Spleen (tissue), 11 donors: Measurements from ENCODE around the gene GGPS1. TPM values are rescaled to one million over a fixed set of nuclear protein-coding genes. Genes with fewer than 3 reads are reported as not detected.
A peak's percentile ranks its signal among the peaks of the same experiment; 100 is the strongest.

Experiments
- DNase-seq: peaks from one replicate; pipeline ENCODE4 v3.0.0-alpha.2; 2020
- H3K27ac ChIP-seq, 8 donors: fragments of 200-600 bp; sonication (generic) in 7 of 8; 1 replicate in 4 of 8; 2 replicates in 4 of 8; pipeline versions ENCODE4 v1.5.0 to v1.8.0; 2016 to 2021; ENCODE audit warnings: inconsistent platforms in 4 of 8, mild to moderate bottlenecking in 4 of 8, moderate library complexity in 1 of 8
- H3K27me3 ChIP-seq, 7 donors: fragments of 200-600 bp; sonication (generic) in 6 of 7; replicated peaks in 1 of 7; 1 replicate in 4 of 7; 2 replicates in 3 of 7; pipeline versions ENCODE4 v1.5.0 to v1.8.0; 2016 to 2021; ENCODE audit warnings: inconsistent platforms in 3 of 7, mild to moderate bottlenecking in 1 of 7
- H3K36me3 ChIP-seq, 6 donors: fragments of 200-600 bp; sonication (generic) in 5 of 6; 1 replicate in 4 of 6; 2 replicates in 2 of 6; pipeline versions ENCODE4 v1.5.0 to v1.8.0; 2016 to 2021; ENCODE audit warnings: inconsistent platforms in 2 of 6
- H3K4me1 ChIP-seq, 6 donors: fragments of 200-600 bp; sonication (generic) in 5 of 6; 1 replicate in 3 of 6; 2 replicates in 3 of 6; pipeline versions ENCODE4 v1.5.0 to v1.8.0; 2016 to 2021; ENCODE audit warnings: inconsistent platforms in 3 of 6
- H3K4me3 ChIP-seq, 8 donors: fragments of 200-600 bp; sonication (generic) in 7 of 8; 1 replicate in 4 of 8; 2 replicates in 4 of 8; pipeline versions ENCODE4 v1.5.0 to v1.8.0; 2016 to 2021; ENCODE audit warnings: inconsistent platforms in 4 of 8, mild to moderate bottlenecking in 4 of 8, moderate library complexity in 2 of 8
- H3K9me3 ChIP-seq, 8 donors: fragments of 200-600 bp; sonication (generic) in 7 of 8; 1 replicate in 4 of 8; 2 replicates in 4 of 8; pipeline versions ENCODE4 v1.5.0 to v1.8.0; 2016 to 2021; ENCODE audit warnings: inconsistent platforms in 4 of 8
- POLR2A ChIP-seq, 3 donors: fragments of 450-650 bp; IDR thresholded peaks; one replicate each; pipeline ENCODE4 v1.5.1; 2017; ENCODE audit warnings: antibody characterized with exemption in 3 of 3, mild to moderate bottlenecking in 1 of 3
- POLR2AphosphoS5 ChIP-seq, 3 donors: sonication (generic); formaldehyde crosslinking; IDR thresholded peaks; one replicate each; pipeline ENCODE4 v1.5.1; 2017; ENCODE audit warnings: antibody characterized with exemption in 3 of 3
- WGBS, 5 donors: extraction: QIAGEN DNeasy Blood & Tissue Kit in 3 of 5; methylation state at CpG; one replicate each; pipeline versions ENCODE4 v1.1.5 to v1.1.7; 2013 to 2018; 5-methylcytosine and 5-hydroxymethylcytosine counted together
- intact Hi-C: fragments of 100-400 bp; cut with DNase I; formaldehyde crosslinking; loops from one replicate; pipeline ENCODE4 v1.15.0; 2023; ENCODE audit warnings: low total_unique reads
- polyA plus RNA-seq, 3 donors: library from polyadenylated mRNA; stranded (reverse); fragments of 200-250 nt; gene quantifications; one replicate each; pipeline ENCODE4 v1.2.1, GENCODE V29; 2013
- total RNA-seq, 7 donors: library from RNA; depleted of rRNA in 3 of 7; stranded (reverse); fragments of >200 nt in 3 of 7; fragmentation: NEBNext Ultra II Directional in 4 of 7; extraction: Animal tissue kit (Norgen Biotek cat#: 25700) in 4 of 7; gene quantifications; one replicate each; pipeline versions ENCODE4 v1.1.0 to v1.2.1, GENCODE V29; 2016 to 2021
- TF ChIP-seq, protein P1 (sequence below), 11 experiments: fragments of 200-600 bp in 7 of 11; fragments of 450-650 bp in 4 of 11; sonication (generic) in 4 of 11; IDR thresholded peaks in 8 of 11; conservative IDR thresholded peaks in 3 of 11; 1 replicate in 7 of 11; 2 replicates in 4 of 11; pipeline versions ENCODE4 v1.4.0 to v1.8.0; 2016 to 2021; ENCODE audit warnings: antibody characterized with exemption in 11 of 11, inconsistent platforms in 4 of 11, mild to moderate bottlenecking in 1 of 11
- donor health status: healthy with polysubstance abuse.
- donor health status: DM: no; HTN: no; CAD: no; lungs with moderate emphysema.
- donor health status: DM: no; HTN: no; CAD: no.
- donor health status: Bipolar disorder and iron deficiency.
- donor health status: healthy.
- donor health status: DM: no; HTN: no; CAD: no.
- donor health status: DM: yes; HTN: yes; CAD: no.

Gene GGPS1
- total and polyA plus RNA-seq, 10 donors: 23.6 to 34.9 (median 25.8) TPM

DNA sequence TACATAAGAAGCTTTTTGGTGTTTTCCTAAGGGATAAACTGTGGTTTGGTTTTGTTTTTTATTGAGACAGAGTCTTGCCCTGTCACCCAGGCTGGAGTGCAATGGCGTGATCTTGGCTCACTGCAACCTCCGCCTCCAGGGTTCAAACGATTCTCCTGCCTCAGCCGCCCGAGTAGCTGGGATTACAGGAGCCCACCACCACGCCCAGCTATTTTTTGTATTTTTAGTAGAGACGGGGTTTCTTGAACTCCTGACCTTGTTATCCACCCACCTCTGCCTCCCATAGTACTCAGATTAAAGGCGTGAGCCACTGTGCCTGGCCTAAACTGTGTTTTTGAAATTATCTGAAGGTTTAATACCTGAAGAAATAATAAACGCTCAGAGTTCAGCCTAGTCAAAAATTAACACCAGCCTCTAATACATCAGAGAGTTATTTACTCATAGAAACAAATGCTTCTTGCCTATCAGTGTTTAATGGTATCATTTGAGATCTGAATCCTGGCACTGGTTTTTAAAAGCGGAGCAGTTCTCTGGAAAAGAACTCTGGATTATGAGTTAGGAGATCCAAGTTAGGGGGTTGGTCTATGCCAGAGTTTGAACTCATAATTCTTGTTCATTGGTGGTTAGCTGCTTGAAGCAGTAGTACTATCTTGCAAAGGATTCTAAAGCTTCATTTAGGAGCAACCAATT lies 29.1 kb upstream of the GGPS1 start:
- no peak overlapping the region for H3K4me3 ChIP-seq
- H3K4me1 ChIP-seq: peaks cover 12 to 97% (median 68%) of the 10 kb centered on the region in 6 donors
- peaks cover 0 to 20% (median 10%) of the 10 kb centered on the region in 8 donors for H3K9me3 ChIP-seq
- intact Hi-C loops: no loop called here
- no peak for DNase-seq
- no peaks in the 10 kb centered on the region for H3K36me3 ChIP-seq
- WGBS, 5 donors: 81 to 86% (median 83%) methylated on average over 10 of the region's 10 CpGs
- H3K27me3 ChIP-seq: no peaks in the 10 kb centered on the region
- H3K27ac ChIP-seq: peak overlapping the region in 4 of 8 donors; percentile 25 to 51 (median 38)
- TF ChIP-seq, protein P1, sequence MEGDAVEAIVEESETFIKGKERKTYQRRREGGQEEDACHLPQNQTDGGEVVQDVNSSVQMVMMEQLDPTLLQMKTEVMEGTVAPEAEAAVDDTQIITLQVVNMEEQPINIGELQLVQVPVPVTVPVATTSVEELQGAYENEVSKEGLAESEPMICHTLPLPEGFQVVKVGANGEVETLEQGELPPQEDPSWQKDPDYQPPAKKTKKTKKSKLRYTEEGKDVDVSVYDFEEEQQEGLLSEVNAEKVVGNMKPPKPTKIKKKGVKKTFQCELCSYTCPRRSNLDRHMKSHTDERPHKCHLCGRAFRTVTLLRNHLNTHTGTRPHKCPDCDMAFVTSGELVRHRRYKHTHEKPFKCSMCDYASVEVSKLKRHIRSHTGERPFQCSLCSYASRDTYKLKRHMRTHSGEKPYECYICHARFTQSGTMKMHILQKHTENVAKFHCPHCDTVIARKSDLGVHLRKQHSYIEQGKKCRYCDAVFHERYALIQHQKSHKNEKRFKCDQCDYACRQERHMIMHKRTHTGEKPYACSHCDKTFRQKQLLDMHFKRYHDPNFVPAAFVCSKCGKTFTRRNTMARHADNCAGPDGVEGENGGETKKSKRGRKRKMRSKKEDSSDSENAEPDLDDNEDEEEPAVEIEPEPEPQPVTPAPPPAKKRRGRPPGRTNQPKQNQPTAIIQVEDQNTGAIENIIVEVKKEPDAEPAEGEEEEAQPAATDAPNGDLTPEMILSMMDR (IDR thresholded peaks at IDR 0.05 in 8 of 11, conservative IDR thresholded peaks at IDR 0.05 in 3 of 11): no peak
- no peak for TF ChIP-seq POLR2AphosphoS5 (IDR thresholded peaks at IDR 0.05)
- no peak for TF ChIP-seq POLR2A (IDR thresholded peaks at IDR 0.05)

DNA sequence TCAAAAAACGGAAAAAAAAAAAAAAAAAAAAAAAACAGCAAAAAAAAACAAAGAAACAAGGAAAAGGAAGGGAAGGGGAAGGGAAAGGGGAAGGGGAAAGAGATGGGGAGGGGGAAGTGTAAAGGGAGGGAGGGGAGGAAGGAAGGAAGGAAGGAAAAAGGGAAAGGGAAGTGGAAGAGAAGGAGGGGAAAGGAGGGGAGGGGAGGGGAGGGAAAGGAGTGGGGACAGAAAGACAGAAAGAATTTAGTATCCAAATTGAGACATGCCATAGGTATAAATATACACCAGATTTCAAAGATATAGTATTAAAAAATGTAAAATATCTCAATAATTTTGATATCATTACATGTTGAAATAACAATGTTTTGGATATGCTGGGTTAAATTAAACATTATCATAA lies 26.2 kb upstream of the GGPS1 start:
- H3K4me1 ChIP-seq: peaks cover 20 to 100% (median 82%) of the 10 kb centered on the region in 6 donors
- no peak for DNase-seq
- peaks cover 0 to 5% (median 2%) of the 10 kb centered on the region in 8 donors for H3K9me3 ChIP-seq
- 71 to 90% (median 81%) methylated on average over 1 of the region's 1 CpG for WGBS, 5 donors
- TF ChIP-seq POLR2AphosphoS5 (IDR thresholded peaks at IDR 0.05) (no peak), POLR2A (IDR thresholded peaks at IDR 0.05) (no peak)
- TF ChIP-seq, protein P1 (IDR thresholded peaks at IDR 0.05 in 8 of 11, conservative IDR thresholded peaks at IDR 0.05 in 3 of 11): no peak
- intact Hi-C loops: no loop called here
- no peak overlapping the region for H3K4me3 ChIP-seq
- H3K27ac ChIP-seq: no peak overlapping the region
- H3K36me3 ChIP-seq: no peaks in the 10 kb centered on the region
- H3K27me3 ChIP-seq: no peaks in the 10 kb centered on the region

- intact Hi-C loops: no loop called here
- Histone ChIP-seq H3K27me3 (no peaks in the 10 kb centered on the region), H3K4me1 (peaks cover 25 to 88% (median 69%) of the 10 kb centered on the region in 6 donors), H3K27ac (peak overlapping the region; percentile 2 to 70 (median 56)), H3K36me3 (no peaks in the 10 kb centered on the region), H3K9me3 (no peaks in the 10 kb centered on the region), H3K4me3 (no peak overlapping the region)
- TF ChIP-seq POLR2AphosphoS5 (IDR thresholded peaks at IDR 0.05) (no peak), POLR2A (IDR thresholded peaks at IDR 0.05) (no peak)
- TF ChIP-seq, protein P1 (IDR thresholded peaks at IDR 0.05 in 8 of 11, conservative IDR thresholded peaks at IDR 0.05 in 3 of 11): no peak
- DNase-seq: no peak
- WGBS, 5 donors: 27 to 34% (median 27%) methylated on average over 6 of the region's 6 CpGs
Measured at GRCh38 chr1:235304549-235305451, 23.6 kb upstream of the GGPS1 start.
